ENCODE data around the gene HIVEP1. TPM values are rescaled to one million over a fixed set of nuclear protein-coding genes. Genes with fewer than 3 reads are reported as not detected.

HIVEP1 gene
- total and polyA plus RNA-seq, 4 donors, result 2.7 to 27.2 (median 6.2) TPM

GRCh38 chr6:11976489-11976888 is 35.6 kb upstream of the HIVEP1 start:
- H3K27me3 ChIP-seq (ENCODE audit: control insufficient read depth in 4 of 4, insufficient read depth in 4 of 4, low read length in 3 of 4), result no peaks in the 10 kb centered on the region
- no peak for TF ChIP-seq REST (IDR thresholded peaks at IDR 0.05)
- no peak for TF ChIP-seq CTCF (IDR thresholded peaks at IDR 0.05; ENCODE audit: low read depth, low read length, missing input control)
- no peak for TF ChIP-seq FOXA1 (IDR thresholded peaks at IDR 0.05)
- no peak for TF ChIP-seq JUND (IDR thresholded peaks at IDR 0.05)
- no peak for TF ChIP-seq YY1 (IDR thresholded peaks at IDR 0.05)
- no peak for TF ChIP-seq RXRA (IDR thresholded peaks at IDR 0.05)
- TF ChIP-seq GABPA (IDR thresholded peaks at IDR 0.05 in 1 of 2, conservative IDR thresholded peaks at IDR 0.05 in 1 of 2), result no peak
- no peak for TF ChIP-seq HNF4G (IDR thresholded peaks at IDR 0.05)
- TF ChIP-seq RAD21 (IDR thresholded peaks at IDR 0.05), result no peak
- no peak for TF ChIP-seq SP1 (IDR thresholded peaks at IDR 0.05)
- TF ChIP-seq, protein P1, sequence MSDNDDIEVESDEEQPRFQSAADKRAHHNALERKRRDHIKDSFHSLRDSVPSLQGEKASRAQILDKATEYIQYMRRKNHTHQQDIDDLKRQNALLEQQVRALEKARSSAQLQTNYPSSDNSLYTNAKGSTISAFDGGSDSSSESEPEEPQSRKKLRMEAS (IDR thresholded peaks at IDR 0.05), result no peak
- no peak for TF ChIP-seq EGR1 (IDR thresholded peaks at IDR 0.05; ENCODE audit: low read depth in 2 of 2)
- TF ChIP-seq HNF4A (conservative IDR thresholded peaks at IDR 0.05), result no peak
- no peak for TF ChIP-seq NR2F2 (IDR thresholded peaks at IDR 0.05)
- no peak for TF ChIP-seq FOXA2 (IDR thresholded peaks at IDR 0.05)
- 96% methylated on average over 1 of the region's 1 CpG for WGBS
- no peak overlapping the region for H3K9ac ChIP-seq (ENCODE audit: low read depth in 1 of 2, low read length in 2 of 2)
- H3K4me3 ChIP-seq (ENCODE audit: low read depth in 1 of 3, low read length in 3 of 3), result no peak overlapping the region
- H3K9me3 ChIP-seq (ENCODE audit: control insufficient read depth in 4 of 4, low read length in 3 of 4), result no peaks in the 10 kb centered on the region
- no peaks in the 10 kb centered on the region for H3K36me3 ChIP-seq (ENCODE audit: control insufficient read depth in 4 of 4, insufficient read depth in 3 of 4, low read depth in 1 of 4, low read length in 3 of 4)
- H3K27ac ChIP-seq (ENCODE audit: low read depth in 1 of 2, low read length in 2 of 2), result no peak overlapping the region
- DNase-seq (ENCODE audit: low spot score), result no peak
- H3K4me1 ChIP-seq (ENCODE audit: control insufficient read depth in 4 of 4, insufficient read depth in 4 of 4, low read length in 3 of 4), result no peaks in the 10 kb centered on the region

DNA sequence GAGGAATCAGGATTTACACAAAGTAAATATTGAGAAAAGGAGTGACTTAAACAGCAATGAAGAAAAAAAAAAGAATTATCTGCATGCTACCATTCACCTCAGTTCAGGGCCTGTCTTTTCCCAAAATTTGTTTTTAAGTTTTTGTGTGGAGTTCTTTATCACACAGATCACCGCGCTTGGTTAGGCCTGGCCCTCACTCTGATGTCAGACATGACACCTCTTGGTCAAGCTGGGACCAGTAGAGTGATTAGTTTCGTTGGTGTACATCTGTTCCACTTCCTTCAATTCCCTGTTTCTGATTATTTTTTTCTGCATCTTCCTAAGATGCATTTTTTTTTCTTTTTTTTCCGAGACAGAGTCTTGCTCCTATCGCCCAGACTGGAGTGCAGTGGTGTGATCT is 34.9 kb upstream of the HIVEP1 start:
- WGBS, result 96% methylated on average over 5 of the region's 5 CpGs
- Histone ChIP-seq H3K27me3 (ENCODE audit: control insufficient read depth in 4 of 4, insufficient read depth in 4 of 4, low read length in 3 of 4) (no peaks in the 10 kb centered on the region), H3K36me3 (ENCODE audit: control insufficient read depth in 4 of 4, insufficient read depth in 3 of 4, low read depth in 1 of 4, low read length in 3 of 4) (no peaks in the 10 kb centered on the region), H3K4me1 (ENCODE audit: control insufficient read depth in 4 of 4, insufficient read depth in 4 of 4, low read length in 3 of 4) (no peaks in the 10 kb centered on the region), H3K27ac (ENCODE audit: low read depth in 1 of 2, low read length in 2 of 2) (no peak overlapping the region), H3K4me3 (ENCODE audit: low read depth in 1 of 3, low read length in 3 of 3) (no peak overlapping the region), H3K9me3 (ENCODE audit: control insufficient read depth in 4 of 4, low read length in 3 of 4) (no peaks in the 10 kb centered on the region), H3K9ac (ENCODE audit: low read depth in 1 of 2, low read length in 2 of 2) (no peak overlapping the region)
- DNase-seq (ENCODE audit: low spot score), result no peak
- TF ChIP-seq, protein P1 (IDR thresholded peaks at IDR 0.05), result no peak
- TF ChIP-seq RAD21 (IDR thresholded peaks at IDR 0.05) (no peak), RXRA (IDR thresholded peaks at IDR 0.05) (no peak), ATF3 (IDR thresholded peaks at IDR 0.05) (no peak), GABPA (IDR thresholded peaks at IDR 0.05 in 1 of 2, conservative IDR thresholded peaks at IDR 0.05 in 1 of 2) (no peak), TAF1 (conservative IDR thresholded peaks at IDR 0.05) (no peak), HNF4A (conservative IDR thresholded peaks at IDR 0.05) (no peak), CTCF (IDR thresholded peaks at IDR 0.05; ENCODE audit: low read depth, low read length, missing input control) (no peak), FOXA1 (IDR thresholded peaks at IDR 0.05) (no peak), NR2F2 (IDR thresholded peaks at IDR 0.05) (no peak), JUND (IDR thresholded peaks at IDR 0.05) (no peak), SP1 (IDR thresholded peaks at IDR 0.05) (no peak), REST (IDR thresholded peaks at IDR 0.05) (no peak)
- TF ChIP-seq, protein P2, sequence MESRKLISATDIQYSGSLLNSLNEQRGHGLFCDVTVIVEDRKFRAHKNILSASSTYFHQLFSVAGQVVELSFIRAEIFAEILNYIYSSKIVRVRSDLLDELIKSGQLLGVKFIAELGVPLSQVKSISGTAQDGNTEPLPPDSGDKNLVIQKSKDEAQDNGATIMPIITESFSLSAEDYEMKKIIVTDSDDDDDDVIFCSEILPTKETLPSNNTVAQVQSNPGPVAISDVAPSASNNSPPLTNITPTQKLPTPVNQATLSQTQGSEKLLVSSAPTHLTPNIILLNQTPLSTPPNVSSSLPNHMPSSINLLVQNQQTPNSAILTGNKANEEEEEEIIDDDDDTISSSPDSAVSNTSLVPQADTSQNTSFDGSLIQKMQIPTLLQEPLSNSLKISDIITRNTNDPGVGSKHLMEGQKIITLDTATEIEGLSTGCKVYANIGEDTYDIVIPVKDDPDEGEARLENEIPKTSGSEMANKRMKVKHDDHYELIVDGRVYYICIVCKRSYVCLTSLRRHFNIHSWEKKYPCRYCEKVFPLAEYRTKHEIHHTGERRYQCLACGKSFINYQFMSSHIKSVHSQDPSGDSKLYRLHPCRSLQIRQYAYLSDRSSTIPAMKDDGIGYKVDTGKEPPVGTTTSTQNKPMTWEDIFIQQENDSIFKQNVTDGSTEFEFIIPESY (IDR thresholded peaks at IDR 0.05), result no peak
